Measurements from ENCODE around the gene KRT85. TPM values are rescaled to one million over a fixed set of nuclear protein-coding genes. Genes with fewer than 3 reads are reported as not detected.

The KRT85 gene
- total RNA-seq, 1 donor from 2014 or later, result not detected

DNA sequence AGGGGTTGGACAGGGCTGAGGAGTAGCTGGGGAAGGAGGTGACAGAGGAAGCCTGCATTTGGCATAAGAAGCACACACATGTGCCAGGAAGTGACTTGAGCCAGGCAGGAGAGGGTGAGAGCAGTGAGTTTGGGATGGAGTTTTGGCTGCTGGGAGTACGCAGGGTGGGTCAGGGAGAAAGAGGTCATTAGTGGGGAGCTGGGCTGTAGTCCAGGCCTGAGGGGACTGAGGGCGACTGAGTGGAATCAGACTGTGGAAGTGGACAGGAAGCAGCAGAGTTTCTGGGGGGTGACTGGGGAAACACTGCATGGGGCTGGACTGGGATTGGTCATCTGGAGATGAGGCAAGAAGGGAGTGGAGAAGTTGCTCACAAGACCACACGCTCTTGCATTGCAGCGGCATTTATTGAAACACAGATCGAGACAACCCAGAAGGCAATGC is 7.6 kb downstream of the KRT85 start:
- no peaks in the 10 kb centered on the region for H3K27me3 ChIP-seq (ENCODE audit: control insufficient read depth, insufficient read depth, low read length)
- no peaks in the 10 kb centered on the region for H3K36me3 ChIP-seq (ENCODE audit: control insufficient read depth, insufficient read depth, low read length)
- DNase-seq (ENCODE audit: low read depth), result no peak
- peak; percentile 55 for FAIRE-seq
- TF ChIP-seq, protein P1, sequence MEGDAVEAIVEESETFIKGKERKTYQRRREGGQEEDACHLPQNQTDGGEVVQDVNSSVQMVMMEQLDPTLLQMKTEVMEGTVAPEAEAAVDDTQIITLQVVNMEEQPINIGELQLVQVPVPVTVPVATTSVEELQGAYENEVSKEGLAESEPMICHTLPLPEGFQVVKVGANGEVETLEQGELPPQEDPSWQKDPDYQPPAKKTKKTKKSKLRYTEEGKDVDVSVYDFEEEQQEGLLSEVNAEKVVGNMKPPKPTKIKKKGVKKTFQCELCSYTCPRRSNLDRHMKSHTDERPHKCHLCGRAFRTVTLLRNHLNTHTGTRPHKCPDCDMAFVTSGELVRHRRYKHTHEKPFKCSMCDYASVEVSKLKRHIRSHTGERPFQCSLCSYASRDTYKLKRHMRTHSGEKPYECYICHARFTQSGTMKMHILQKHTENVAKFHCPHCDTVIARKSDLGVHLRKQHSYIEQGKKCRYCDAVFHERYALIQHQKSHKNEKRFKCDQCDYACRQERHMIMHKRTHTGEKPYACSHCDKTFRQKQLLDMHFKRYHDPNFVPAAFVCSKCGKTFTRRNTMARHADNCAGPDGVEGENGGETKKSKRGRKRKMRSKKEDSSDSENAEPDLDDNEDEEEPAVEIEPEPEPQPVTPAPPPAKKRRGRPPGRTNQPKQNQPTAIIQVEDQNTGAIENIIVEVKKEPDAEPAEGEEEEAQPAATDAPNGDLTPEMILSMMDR (IDR thresholded peaks at IDR 0.05; ENCODE audit: insufficient read depth, low read length, severe bottlenecking), result no peak
- no peak overlapping the region for H3K4me3 ChIP-seq (ENCODE audit: low read depth, low read length)

DNA sequence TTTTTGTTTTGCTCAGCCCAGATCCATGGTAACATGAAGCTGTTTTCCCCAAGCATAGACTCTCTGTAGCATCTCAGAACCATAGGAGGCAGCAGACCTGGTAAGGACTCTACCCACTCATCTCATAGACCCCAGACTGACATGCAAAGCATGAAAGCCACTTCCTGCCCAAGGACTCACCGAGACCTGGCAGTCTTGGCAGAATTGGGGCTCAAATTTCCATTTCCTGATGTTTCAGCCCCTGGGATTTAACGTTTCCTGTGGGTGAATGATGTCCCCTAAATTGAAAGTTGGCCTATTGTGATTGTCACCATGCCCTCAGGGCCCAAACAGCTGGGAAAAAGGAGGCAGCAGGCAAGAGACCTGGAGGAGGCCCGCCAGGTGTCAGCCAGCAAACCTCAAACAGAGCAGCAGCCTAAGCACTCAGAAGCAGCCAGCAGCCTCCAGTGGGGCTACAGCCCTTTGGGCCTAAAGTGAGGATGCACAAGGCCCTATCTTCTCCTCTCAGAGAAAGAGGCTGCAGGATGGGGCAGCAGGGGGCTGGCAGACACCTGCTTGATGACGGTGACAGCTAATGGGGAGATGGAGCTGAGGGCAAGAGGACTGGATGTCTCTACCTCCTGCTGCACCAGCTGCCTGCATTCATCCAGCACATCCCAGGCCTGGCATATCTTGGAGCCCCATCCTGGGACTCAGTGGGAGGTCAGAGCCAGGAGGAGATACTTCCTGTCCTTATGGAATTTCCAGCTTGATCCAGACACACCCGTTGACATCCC is 8.5 kb downstream of the KRT85 start:
- TF ChIP-seq, protein P1 (IDR thresholded peaks at IDR 0.05; ENCODE audit: insufficient read depth, low read length, severe bottlenecking), result no peak
- DNase-seq (ENCODE audit: low read depth) (no peak), FAIRE-seq (no peak)
- Histone ChIP-seq H3K36me3 (ENCODE audit: control insufficient read depth, insufficient read depth, low read length) (no peaks in the 10 kb centered on the region), H3K27me3 (ENCODE audit: control insufficient read depth, insufficient read depth, low read length) (no peaks in the 10 kb centered on the region), H3K4me3 (ENCODE audit: low read depth, low read length) (no peak overlapping the region)

DNA sequence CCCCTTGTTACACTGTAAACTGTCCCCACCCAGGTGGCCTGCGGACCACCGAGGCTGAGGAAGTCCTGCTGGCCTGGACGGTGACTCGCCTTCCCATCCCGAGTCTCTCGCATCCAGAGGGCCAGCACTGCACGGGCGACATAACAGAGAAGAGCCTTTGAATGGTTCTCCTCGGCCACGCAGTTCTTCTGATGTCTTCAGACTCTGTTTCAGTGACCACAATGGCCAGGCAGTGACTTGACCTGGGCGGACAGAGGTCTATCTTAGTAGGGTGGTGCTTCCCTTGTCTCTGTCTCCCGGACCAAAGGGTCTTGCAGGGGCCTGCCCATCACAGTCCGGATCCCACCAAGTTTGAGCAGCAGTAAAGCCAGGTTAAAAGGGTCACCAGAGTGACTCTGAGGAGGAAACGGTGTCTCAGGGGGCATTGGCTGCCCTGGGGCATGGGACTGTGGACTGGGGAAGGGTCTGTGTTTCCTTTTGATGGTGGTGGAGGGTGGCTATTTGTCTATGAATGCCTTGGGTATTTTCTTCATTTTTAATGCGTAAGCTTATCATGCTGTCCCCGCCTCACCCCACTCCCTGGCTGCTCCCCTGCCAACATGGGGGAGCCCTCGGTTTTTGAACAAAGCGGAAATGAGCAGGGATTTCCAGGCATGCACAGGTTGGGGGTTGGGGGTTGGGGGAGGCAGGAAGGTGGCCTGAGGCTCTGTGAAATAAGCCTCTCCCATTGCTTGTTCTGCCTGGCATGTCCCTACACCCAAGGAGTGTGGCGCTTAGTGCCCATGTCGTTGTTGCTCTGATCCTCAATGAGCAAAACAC is 10.3 kb downstream of the KRT85 start:
- H3K36me3 ChIP-seq (ENCODE audit: control insufficient read depth, insufficient read depth, low read length), result no peaks in the 10 kb centered on the region
- H3K27me3 ChIP-seq (ENCODE audit: control insufficient read depth, insufficient read depth, low read length), result peaks cover 2% of the 10 kb centered on the region
- no peak overlapping the region for H3K4me3 ChIP-seq (ENCODE audit: low read depth, low read length)
- DNase-seq (ENCODE audit: low read depth) (no peak), FAIRE-seq (no peak)
- TF ChIP-seq, protein P1 (IDR thresholded peaks at IDR 0.05; ENCODE audit: insufficient read depth, low read length, severe bottlenecking), result no peak

DNA sequence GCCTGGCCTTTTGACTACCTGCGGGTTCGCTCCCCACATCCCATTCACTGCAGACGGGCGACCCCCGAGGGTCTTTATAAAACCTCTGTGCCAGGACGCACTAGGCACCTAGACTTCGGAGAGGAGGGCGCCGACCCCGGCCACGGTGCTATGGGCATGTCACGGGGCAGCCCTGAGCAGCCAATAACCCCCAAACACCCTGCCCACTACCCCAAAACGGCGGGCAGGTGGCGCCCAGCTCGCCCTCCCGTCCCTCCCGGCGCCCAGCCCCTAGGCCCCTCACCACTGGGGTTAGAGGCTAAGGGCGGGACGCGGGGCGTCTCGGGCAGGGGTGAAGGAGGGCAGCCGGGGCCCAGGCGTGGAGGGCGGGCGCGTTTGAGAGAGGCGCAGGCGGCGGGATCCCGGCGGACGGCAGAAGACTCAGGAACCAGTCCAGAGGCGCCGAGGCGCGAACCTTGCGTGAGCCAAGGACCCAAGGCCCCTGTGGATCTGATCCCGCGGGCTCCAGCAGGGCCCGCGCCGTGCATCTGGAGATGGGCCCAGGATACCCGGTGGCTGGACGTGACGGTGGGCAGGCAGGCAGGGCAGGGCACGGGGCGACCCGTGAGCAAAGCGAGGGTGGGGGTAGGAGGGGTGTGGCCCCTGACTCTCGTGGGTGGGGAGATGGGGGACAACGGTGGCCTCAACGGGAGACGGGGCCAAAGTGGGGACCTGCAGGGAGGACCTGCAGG is 11.1 kb downstream of the KRT85 start:
- TF ChIP-seq, protein P1 (IDR thresholded peaks at IDR 0.05; ENCODE audit: insufficient read depth, low read length, severe bottlenecking), result no peak
- no peak for FAIRE-seq
- Histone ChIP-seq H3K4me3 (ENCODE audit: low read depth, low read length) (no peak overlapping the region), H3K36me3 (ENCODE audit: control insufficient read depth, insufficient read depth, low read length) (no peaks in the 10 kb centered on the region), H3K27me3 (ENCODE audit: control insufficient read depth, insufficient read depth, low read length) (peaks cover 4% of the 10 kb centered on the region)
- no peak for DNase-seq (ENCODE audit: low read depth)

DNA sequence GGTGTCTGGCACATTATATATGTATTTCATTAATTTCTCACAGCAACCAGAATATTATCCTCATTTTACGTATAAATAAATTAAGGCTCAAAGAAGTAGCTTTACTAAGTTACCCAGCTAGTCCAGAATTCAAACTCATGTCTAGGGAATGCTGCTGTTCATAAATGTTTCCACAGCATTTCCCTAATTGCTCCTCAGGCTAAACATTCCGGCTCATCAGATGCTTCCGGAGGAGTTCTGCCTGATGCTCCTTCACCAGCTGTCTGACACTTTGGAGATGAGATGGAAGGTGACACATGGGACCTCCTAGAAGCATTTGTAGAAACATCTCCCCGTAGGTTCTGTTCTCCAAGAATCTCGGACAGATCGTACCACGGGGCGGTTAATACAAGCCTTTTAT is 12.1 kb downstream of the KRT85 start:
- peaks cover 4% of the 10 kb centered on the region for H3K27me3 ChIP-seq (ENCODE audit: control insufficient read depth, insufficient read depth, low read length)
- H3K36me3 ChIP-seq (ENCODE audit: control insufficient read depth, insufficient read depth, low read length), result no peaks in the 10 kb centered on the region
- TF ChIP-seq, protein P1 (IDR thresholded peaks at IDR 0.05; ENCODE audit: insufficient read depth, low read length, severe bottlenecking), result no peak
- DNase-seq (ENCODE audit: low read depth) (no peak), FAIRE-seq (no peak)
- no peak overlapping the region for H3K4me3 ChIP-seq (ENCODE audit: low read depth, low read length)

Measured in bronchial epithelial cell (primary cell).